GM19099 (cell line): Measurements from ENCODE around the gene ANKRD55.

Source experiments
- POLR2A ChIP-seq: IDR thresholded peaks from 3 replicates; pipeline ENCODE4 v1.6.1; 2011; ENCODE audit warnings: low read depth; ENCODE audit not compliant: insufficient read length; ENCODE audit errors: extremely low read depth

Gene ANKRD55

GRCh38 chr5:56176871-56177533 is 56.1 kb downstream of the ANKRD55 start:
- TF ChIP-seq POLR2A = no peak

GRCh38 chr5:56176155-56176798 is 56.9 kb downstream of the ANKRD55 start:
- no peak for TF ChIP-seq POLR2A

GRCh38 chr5:56175488-56175887 is 57.6 kb downstream of the ANKRD55 start:
- TF ChIP-seq POLR2A = no peak

- no peak for TF ChIP-seq POLR2A
Observed at GRCh38 chr5:56175021-56175420, 58.1 kb downstream of the ANKRD55 start.

GRCh38 chr5:56172241-56172640 is 60.9 kb downstream of the ANKRD55 start:
- no peak for TF ChIP-seq POLR2A

GRCh38 chr5:56170557-56170956 is 62.6 kb downstream of the ANKRD55 start:
- TF ChIP-seq POLR2A = no peak

GRCh38 chr5:56169949-56170348 is 63.2 kb downstream of the ANKRD55 start:
- TF ChIP-seq POLR2A = no peak

GRCh38 chr5:56169281-56169680 is 63.8 kb downstream of the ANKRD55 start:
- no peak for TF ChIP-seq POLR2A

- no peak for TF ChIP-seq POLR2A
Observed at GRCh38 chr5:56168066-56168478, 65.1 kb downstream of the ANKRD55 start.

- TF ChIP-seq POLR2A = no peak
Observed at GRCh38 chr5:56167519-56167918, 65.6 kb downstream of the ANKRD55 start.

- no peak for TF ChIP-seq POLR2A
Observed at GRCh38 chr5:56166671-56167385, 66.3 kb downstream of the ANKRD55 start.

GRCh38 chr5:56164376-56164775 is 68.8 kb downstream of the ANKRD55 start:
- TF ChIP-seq POLR2A = no peak

- no peak for TF ChIP-seq POLR2A
Observed at GRCh38 chr5:56161927-56162326, 71.2 kb downstream of the ANKRD55 start.

- TF ChIP-seq POLR2A = no peak
Observed at GRCh38 chr5:56161439-56161823, 71.7 kb downstream of the ANKRD55 start.

GRCh38 chr5:56160723-56161438 is 72.2 kb downstream of the ANKRD55 start:
- no peak for TF ChIP-seq POLR2A
